Panc1 (cell line): ENCODE results near the gene LEKR1. TPM values are rescaled to one million over a fixed set of nuclear protein-coding genes. Genes with fewer than 3 reads are reported as not detected.

Experiments used
- ATAC-seq: fragments of 200-7000 bp; cut with Tn5 transposase; 2 replicates; pipeline ENCODE4 v1.9.1; 2020; ENCODE audit warnings: mild to moderate bottlenecking, moderate library complexity
- BruUV-seq: library from RNA; stranded (reverse); fragments of 400-500 nt; replicated peaks from 2 replicates; lab custom pipeline; 2021; lab: Mats Ljungman, UMichigan
- CTCF ChIA-PET: fragments of 300-600 bp; sonication (Branson Sonifier 250); formaldehyde crosslinking; loops from one replicate; lab custom pipeline; 2022; ENCODE audit warnings: antibody characterized with exemption; lab: Charles Lee
- POLR2A ChIA-PET: fragments of 300-600 bp; sonication (Branson Sonifier 250); formaldehyde crosslinking; loops from one replicate; lab custom pipeline; 2022; ENCODE audit warnings: antibody characterized with exemption; lab: Charles Lee
- DNase-seq: peaks from one replicate; pipeline ENCODE4 v3.0.0-alpha.2; 2010; ENCODE audit warnings: low read depth, low spot score
- H3K27ac ChIP-seq: 2 replicates; pipeline ENCODE4 v1.5.1; 2011; ENCODE audit warnings: mild to moderate bottlenecking, low read length, inconsistent platforms
- H3K27me3 ChIP-seq: fragments of 200-500 bp; sonication (Bioruptor generic); 2 replicates; pipeline ENCODE4 v1.6.0; 2014; ENCODE audit warnings: low read length, inconsistent platforms; ENCODE audit not compliant: control insufficient read depth, insufficient read depth
- H3K36me3 ChIP-seq: fragments of 200-500 bp; sonication (Bioruptor generic); 2 replicates; pipeline ENCODE4 v1.5.1; 2014; ENCODE audit warnings: inconsistent platforms, mild to moderate bottlenecking, low read length, moderate library complexity; ENCODE audit not compliant: control insufficient read depth, insufficient read depth
- H3K4me1 ChIP-seq: 2 replicates; pipeline ENCODE4 v1.5.1; 2011; ENCODE audit warnings: inconsistent platforms, mild to moderate bottlenecking, low read length, moderate library complexity; ENCODE audit not compliant: control insufficient read depth, insufficient read depth
- H3K4me3 ChIP-seq, 2 experiments: 2 replicates each; pipeline ENCODE4 v1.5.1; 2011 to 2012; ENCODE audit warnings: low read depth in 2 of 2, low read length in 2 of 2, mild to moderate bottlenecking in 2 of 2, inconsistent platforms in 1 of 2, moderate library complexity in 1 of 2
- H3K9me3 ChIP-seq: fragments of 200-500 bp; sonication (Bioruptor generic); 2 replicates; pipeline ENCODE4 v1.5.1; 2014; ENCODE audit warnings: low read depth, mild to moderate bottlenecking, inconsistent platforms, low read length, moderate library complexity; ENCODE audit not compliant: control insufficient read depth, insufficient read depth
- CTCF ChIP-seq: fragments of 450-650 bp; IDR thresholded peaks from 2 replicates; pipeline ENCODE4 v1.5.1; 2017; ENCODE audit warnings: mild to moderate bottlenecking
- POLR2AphosphoS5 ChIP-seq: IDR thresholded peaks from 2 replicates; pipeline ENCODE4 v1.6.1; 2012; ENCODE audit warnings: mild to moderate bottlenecking, low read depth, low read length, moderate library complexity
- REST ChIP-seq, 2 experiments: IDR thresholded peaks; 2 replicates each; pipeline ENCODE4 v1.6.1; 2011 to 2012; ENCODE audit warnings: low read depth in 2 of 2, control low read depth in 1 of 2, low read length in 1 of 2, mild to moderate bottlenecking in 1 of 2, moderate library complexity in 1 of 2; ENCODE audit not compliant: insufficient read depth in 1 of 2
- SIN3A ChIP-seq: IDR thresholded peaks from 2 replicates; pipeline ENCODE4 v1.6.1; 2012; ENCODE audit warnings: low read depth, mild to moderate bottlenecking, low read length, moderate library complexity, borderline replicate concordance; ENCODE audit not compliant: insufficient read depth
- TCF7L2 ChIP-seq: IDR thresholded peaks from 2 replicates; pipeline ENCODE4 v1.6.1; 2011; ENCODE audit warnings: mild to moderate bottlenecking, low read depth, low read length, inconsistent platforms
- in situ Hi-C: cut with HindIII; loops from 2 replicates; pipeline ENCODE4 v1.10.0; 2016; ENCODE audit warnings: low sequenced_read_pairs, low pct_unique_long_range_greater_than_20kb
- intact Hi-C: fragments of 100-400 bp; cut with micrococcal nuclease; formaldehyde crosslinking; loops from one replicate; pipeline ENCODE4 v1.10.0; 2022; ENCODE audit not compliant: unreplicated experiment
- total RNA-seq: library from RNA; stranded (reverse); gene quantifications from one replicate; pipeline ENCODE4 v1.2.1, GENCODE V29; 2021; ENCODE audit not compliant: unreplicated experiment

The LEKR1 gene
- total RNA-seq, 1 experiment from 2014 or later: not detected

- intact Hi-C loops (loop anchor here (5.0 kb wide), 1 partner anchor 320 kb away; no protein-coding TSS in a partner anchor), in situ Hi-C loops (no loop called here)
- DNase-seq (peak; percentile 82), ATAC-seq (peak; percentile 33)
- Histone ChIP-seq H3K36me3 (no peaks in the 10 kb centered on the region), H3K4me3 (peak overlapping the region in 1 of 2 experiments; percentile 2; a peak in 2 of 4 replicates), H3K4me1 (peaks cover 43% of the 10 kb centered on the region), H3K9me3 (no peaks in the 10 kb centered on the region), H3K27ac (peak overlapping the region; percentile 30), H3K27me3 (no peaks in the 10 kb centered on the region)
- ChIA-PET POLR2A (interaction anchor here (0.6 kb wide), 1 partner anchor 13 kb away, joined by 4 read pairs; no protein-coding TSS in a partner anchor), CTCF (interaction anchor here (0.7 kb wide), 1 partner anchor 50 kb away, joined by 4 read pairs; no protein-coding TSS in a partner anchor)
- no TSS peak for BruUV-seq
- no peak for TF ChIP-seq TCF7L2
- no peak for TF ChIP-seq REST (IDR thresholded peaks at IDR 0.05; ENCODE audit: insufficient read depth in 1 of 2, low read depth in 2 of 2, low read length in 1 of 2)
- no peak for TF ChIP-seq SIN3A
- TF ChIP-seq POLR2AphosphoS5: no peak
Measured at GRCh38 chr3:156812521-156813335, 13.4 kb upstream of the LEKR1 start.

GRCh38 chr3:156814295-156814694, 11.9 kb upstream of the LEKR1 start:
- ChIA-PET CTCF (no interaction called here), POLR2A (no interaction called here)

More at GRCh38 chr3:156814295-156814694, 11.9 kb upstream of the LEKR1 start:
- no peaks in the 10 kb centered on the region for H3K36me3 ChIP-seq
- intact Hi-C loops (loop anchor here (5.0 kb wide), 1 partner anchor 318 kb away; no protein-coding TSS in a partner anchor), in situ Hi-C loops (no loop called here)
- peaks cover 59% of the 10 kb centered on the region for H3K4me1 ChIP-seq
- DNase-seq (no peak), ATAC-seq (no peak)
- H3K9me3 ChIP-seq: no peaks in the 10 kb centered on the region
- H3K27me3 ChIP-seq: no peaks in the 10 kb centered on the region
- TF ChIP-seq POLR2AphosphoS5 (no peak), CTCF (no peak), REST (IDR thresholded peaks at IDR 0.05; ENCODE audit: insufficient read depth in 1 of 2, low read depth in 2 of 2, low read length in 1 of 2) (no peak), SIN3A (no peak), TCF7L2 (no peak)
- peak overlapping the region; percentile 10; the same call in 1 of the 2 replicates for H3K27ac ChIP-seq
- no TSS peak for BruUV-seq
- no peak overlapping the region for H3K4me3 ChIP-seq
